Jurkat, Clone E6-1 (cell line): ENCODE results near the gene C1orf116.

ENCODE experiments used
- DNase-seq: peaks from one replicate; pipeline ENCODE4 v3.0.0-alpha.2; 2011; ENCODE audit warnings: low read depth, low spot score
- H3K4me3 ChIP-seq: 2 replicates; pipeline ENCODE4 v1.5.1; 2011; ENCODE audit warnings: mild to moderate bottlenecking, low read length, control low read depth, moderate library complexity

C1orf116 gene

GRCh38 chr1:206971029-206971655 lies 61.4 kb downstream of the C1orf116 start:
- no peak for DNase-seq

GRCh38 chr1:206970446-206970845 lies 62.1 kb downstream of the C1orf116 start, which contains the start of gene FCAMR:
Gene FCAMR (minus strand): TSS chr1:206970460. CDS start chr1:206970125, 335 bp downstream.
- no peak within 1 kb of the TSS for H3K4me3 ChIP-seq
- DNase-seq = no peak

More at GRCh38 chr1:206971029-206971655, 61.4 kb downstream of the C1orf116 start:
- H3K4me3 ChIP-seq = no peak overlapping the region

- no peak overlapping the region for H3K4me3 ChIP-seq
Observed at GRCh38 chr1:206969090-206969489, 63.5 kb downstream of the C1orf116 start.

More at GRCh38 chr1:206969090-206969489, 63.5 kb downstream of the C1orf116 start:
- no peak for DNase-seq
